Medulla oblongata (tissue), 1 donor: ENCODE measurements around the gene C19orf25.
"Not testable (repeated sequence)": the region's sequence is repeated elsewhere in the genome, so short reads cannot be mapped to it uniquely, and the experiment has no call there.

Experiments
- DNase-seq: peaks from one replicate; pipeline ENCODE4 v3.0.0-alpha.2; 2015; ENCODE audit errors: extremely low spot score

C19orf25 gene

GRCh38 chr19:1512671-1513498, 33.9 kb upstream of the C19orf25 start, which contains the start of gene ADAMTSL5:
TSS of gene ADAMTSL5 (minus strand) at chr19:1513019. CDS start at chr19:1510943, 2,076 bp downstream.
- no peak for DNase-seq

DNA sequence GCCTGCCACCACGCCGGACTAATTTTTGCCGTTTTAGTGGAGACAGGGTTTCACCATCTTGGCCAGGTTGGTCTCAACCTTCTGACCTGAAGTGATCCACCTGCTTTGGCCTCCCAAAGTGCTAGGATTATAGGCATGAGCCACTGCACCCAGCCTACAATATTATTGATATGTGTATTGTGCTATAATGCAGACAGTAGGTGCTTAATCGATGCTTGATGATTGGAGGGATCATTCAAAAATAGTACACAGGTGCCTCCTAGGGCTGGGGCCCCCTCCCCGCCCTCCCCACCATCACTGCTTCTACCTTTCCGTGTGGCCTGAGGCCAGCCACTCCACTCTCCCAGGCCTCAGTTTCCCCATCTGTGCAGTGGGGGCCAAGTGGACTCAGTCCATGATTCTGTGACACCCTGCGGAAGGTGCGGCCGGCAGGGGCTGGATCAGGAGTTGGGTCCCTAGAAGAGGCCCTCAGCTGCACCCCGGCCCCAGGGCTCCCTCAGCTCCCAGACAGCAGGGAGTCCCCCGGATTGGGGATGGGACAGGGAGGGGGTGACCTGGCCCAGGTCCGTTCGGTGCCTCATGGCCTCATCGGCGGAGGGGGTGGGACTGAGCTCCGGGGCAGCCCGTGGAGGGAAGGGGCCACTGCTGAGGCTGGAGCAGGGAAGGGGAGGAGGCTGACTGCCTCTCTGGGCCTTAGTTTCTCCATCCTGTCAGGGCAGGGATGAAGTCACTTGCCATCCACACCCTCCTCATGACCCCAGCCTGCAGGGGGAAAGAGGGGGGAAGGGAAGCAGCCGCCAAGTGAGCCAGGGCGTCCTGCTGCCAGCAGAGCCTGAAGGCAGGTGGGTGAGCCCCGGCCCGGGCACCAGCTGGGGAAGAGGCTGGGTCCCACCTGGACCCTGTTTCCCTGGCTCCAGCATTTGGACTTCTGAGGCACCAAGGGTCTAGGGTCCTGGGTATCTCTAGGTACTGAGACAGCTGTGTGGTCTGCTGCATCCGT, 32.6 kb upstream of the C19orf25 start:
- no peak for DNase-seq

GRCh38 chr19:1510807-1511206, 31.8 kb upstream of the C19orf25 start:
- no peak for DNase-seq

DNA sequence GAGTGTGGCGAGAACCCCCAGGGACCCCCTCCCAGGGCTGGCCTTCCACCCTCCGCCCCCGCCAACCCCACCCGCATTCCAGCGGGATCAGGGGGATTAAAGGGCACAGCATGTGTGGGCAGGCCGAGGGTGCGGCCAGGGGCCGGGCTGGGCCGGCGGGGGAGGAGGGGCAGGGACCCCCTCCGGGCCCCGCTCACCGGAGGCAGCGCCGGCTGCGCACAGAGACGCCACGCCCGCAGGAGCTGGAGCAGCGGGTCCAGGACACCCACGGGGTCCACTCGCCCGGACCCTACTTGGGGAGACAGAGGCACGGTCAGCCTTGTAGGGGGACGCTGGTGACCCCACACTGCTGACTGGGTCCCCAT, 31.4 kb upstream of the C19orf25 start:
- no peak for DNase-seq

DNA sequence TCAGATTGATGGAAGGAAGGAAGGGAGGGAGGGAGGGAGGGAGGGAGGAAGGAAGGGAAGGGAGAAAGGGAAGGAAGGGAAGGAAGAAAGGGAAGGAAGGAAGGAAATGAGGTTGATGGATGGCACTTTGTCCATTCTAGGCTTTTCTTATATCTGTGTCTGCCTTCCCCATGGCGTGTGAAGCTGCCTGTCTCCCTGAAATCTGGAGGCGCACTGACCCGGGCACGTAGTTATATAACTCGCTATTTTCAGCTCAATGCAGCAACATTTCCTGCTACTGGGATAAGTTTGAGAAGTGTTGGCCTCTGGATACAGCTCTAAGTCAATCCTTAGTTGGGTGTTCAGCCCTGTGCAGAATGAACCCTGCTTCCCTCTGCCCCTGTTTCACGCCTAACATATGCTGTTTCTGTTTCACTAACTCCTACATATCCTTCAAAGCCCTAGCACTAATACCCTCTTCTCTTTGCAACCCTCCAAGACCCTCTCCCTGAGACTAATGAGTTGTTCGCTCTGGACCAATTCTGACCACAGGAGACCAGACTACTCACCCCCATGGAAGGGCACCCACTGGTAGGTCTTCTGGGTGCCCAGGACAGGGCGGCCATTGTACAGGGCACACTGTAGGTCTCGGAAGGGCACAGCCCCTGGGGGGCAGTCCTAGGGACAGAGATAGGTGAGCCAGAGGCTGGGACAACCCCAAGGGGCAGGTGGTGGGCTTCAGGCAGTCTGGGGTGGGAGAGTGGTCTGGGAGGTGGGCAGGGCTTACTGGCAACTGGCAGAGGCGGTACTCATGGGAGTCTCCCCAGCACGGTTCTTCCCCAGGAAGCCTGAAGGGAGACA, 30.8 kb upstream of the C19orf25 start:
- no peak for DNase-seq

DNA sequence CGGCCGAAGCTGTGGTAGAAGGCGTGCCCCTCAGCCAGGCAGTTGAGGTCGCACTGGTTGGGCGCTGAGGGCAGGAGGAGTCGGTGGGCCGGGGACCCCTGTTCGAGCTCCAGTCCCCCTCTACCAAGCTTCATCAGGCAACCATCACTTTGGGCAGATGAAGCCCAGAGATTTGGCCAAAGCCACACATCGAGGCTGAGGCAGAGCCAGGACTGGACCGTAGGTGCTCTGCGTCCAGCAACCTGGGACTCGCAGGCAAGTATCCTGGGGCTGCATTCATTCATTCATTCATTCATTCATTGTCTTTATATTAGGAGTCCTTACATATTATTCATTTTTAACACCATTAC, 29.5 kb upstream of the C19orf25 start:
- no peak for DNase-seq

DNA sequence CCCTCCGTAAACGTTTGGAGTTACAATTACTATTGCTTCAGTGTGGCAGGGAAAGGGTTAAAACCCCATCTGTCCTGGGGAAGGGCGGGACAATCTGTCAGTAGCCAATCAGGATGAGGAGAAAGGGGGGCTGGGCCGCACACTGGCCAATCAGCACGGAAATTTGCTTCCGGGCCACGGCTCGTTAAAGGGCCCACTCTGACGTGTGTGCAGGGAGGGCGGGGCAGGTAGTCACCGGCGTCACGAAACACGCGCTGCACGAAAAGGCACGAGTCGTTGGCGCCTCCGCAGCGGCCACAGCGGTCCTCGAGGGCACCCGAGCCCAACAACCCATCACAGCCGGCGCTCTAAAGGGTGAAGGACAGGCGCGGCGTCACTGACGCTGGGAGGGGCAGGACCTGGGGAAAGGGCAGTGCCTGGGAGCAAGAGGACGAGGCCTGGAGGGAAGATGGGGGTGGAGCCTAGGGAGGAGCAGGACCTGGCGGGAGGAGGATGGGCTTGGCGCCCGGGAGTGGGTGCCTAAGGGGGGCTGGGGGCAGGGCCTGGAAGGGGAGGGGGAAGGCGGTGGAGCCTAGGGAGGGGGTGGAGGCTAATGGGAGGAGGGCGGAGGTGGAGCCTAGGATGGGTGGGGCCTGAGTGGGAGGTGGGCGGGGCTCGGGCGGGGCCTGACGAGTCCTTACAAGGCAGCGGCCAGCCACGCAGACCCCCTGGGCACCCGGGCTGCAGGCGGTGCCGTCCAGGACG, 28.9 kb upstream of the C19orf25 start:
- DNase-seq, result peak; percentile 96

GRCh38 chr19:1507192-1507660, 28.2 kb upstream of the C19orf25 start:
- no peak for DNase-seq

DNA sequence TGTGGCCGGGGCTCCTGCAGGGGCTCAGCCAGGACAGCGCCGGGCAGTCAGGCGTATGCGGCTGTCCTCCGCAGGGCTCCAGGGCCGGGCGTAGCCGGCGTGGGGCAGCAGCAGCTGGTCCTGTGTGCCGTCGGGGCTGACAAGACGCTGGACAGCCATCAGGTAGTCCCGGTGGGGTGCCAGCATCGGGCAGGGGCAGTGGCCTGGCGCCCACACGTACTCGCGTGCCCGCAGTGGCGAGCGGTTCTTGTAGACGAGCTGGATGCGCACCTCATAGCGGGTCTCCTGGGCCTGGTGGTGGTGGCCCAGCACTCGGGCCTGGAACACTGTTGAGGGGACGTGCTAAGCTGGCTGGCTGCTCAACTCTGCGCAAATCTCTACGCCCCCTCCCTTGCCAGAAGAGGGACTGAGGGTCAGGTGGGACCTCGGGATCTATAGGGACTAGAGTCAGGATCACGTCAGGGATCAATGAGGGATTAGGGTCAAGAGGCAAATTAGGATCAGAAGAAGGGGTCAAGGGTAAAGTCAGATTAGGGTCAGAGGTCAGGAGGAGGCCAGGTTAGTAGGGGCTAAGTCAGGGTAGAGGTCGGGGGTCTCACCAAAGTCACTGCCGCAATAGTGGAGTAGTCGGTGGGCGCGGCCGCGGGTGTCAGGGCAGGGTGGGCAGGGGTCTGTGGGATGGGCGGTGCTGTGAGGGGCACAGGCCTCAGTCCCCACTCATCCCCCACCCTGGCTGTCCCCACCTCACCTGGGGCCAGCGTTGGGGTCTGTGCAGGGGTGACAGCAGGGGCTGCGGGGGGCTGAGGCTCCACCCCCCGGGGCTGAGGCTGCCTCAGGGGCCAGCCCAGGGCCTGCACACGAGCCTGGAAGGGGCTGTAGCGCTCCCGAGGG, 27.2 kb upstream of the C19orf25 start:
- no peak for DNase-seq

DNA sequence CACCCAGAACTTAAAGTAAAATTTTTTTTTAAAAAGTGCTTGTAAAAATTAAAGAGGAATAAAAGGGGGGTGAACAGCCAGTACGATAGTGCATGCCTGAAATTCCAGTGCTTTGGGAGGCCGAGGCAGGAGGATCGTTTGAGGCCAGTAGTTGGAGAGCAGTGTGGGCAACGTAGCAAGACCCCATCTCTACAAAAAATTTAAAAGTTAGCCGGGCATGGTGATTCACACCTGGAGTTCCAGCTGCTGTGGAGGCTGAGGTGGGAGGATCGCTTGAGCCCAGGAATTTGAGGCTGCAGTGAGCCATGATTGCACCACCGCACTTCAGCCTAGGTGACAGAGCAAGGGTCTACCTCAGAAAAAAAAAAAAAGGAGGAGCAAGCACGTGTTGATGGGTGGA, 26.0 kb upstream of the C19orf25 start:
- DNase-seq, result no peak

- DNase-seq, result no peak
Measured at GRCh38 chr19:1503925-1504773, 25.1 kb upstream of the C19orf25 start.

DNA sequence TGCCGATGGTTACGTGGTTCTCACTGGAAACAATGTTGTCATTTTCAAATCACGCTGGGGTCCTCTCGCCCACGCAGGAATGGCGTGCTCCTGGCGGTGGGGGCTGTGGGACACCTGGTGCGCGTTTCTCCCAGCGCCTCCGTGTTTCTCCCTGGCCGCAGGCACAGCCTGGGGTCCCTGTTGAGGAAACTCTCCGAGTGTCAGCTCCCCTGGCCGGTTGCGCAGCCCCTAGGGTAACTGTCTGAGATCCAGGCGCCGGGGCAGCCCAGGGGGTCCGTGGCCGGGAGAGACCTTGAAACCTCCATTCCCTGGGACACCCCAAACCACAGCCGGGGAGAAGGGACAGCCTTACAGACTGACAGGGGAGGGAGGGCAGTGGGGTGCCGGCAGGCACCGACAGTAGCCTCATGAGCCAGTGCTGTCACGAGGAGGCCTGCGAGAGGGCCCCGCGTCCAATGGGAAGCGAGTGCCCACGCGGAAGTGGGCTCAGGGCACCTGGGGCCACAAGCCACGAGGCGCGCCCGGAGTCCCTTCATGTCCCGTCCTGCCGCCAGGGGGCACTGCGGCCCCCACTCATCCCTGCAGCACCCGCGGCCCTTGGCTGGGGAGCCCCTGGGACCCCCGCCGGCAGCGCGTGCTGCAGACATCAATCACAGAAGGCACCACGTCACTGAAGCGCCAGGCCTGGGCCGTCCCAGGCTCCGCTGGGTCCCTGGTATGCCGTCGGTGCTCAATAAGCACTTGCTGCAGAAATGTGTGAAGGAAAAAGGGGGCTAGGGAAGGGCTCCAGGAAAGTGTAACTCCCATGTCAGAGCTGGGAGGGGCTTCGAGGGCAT, 24.3 kb upstream of the C19orf25 start:
- peak; percentile 51 for DNase-seq

- no peak for DNase-seq
Measured at GRCh38 chr19:1502433-1503088, 23.5 kb upstream of the C19orf25 start.

DNA sequence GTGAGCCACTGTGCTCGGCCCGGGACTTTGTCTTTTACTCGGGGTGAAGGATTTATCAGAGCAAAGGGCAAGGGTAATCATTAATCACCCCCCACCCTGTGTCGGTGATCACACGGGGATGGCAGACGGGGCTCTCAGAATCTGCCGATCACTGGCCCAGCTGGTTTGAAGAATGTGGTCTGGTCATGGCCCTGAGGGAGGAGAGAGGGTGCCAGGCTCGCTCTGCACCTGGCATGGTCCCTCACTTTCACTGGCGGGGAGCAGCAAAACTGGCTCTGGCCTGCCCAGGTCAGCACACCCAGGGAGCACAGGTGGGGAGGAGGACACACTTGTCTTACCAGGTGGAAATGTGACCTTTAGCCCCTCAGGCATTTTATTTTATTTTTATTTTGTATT, 22.2 kb upstream of the C19orf25 start:
- no peak for DNase-seq

DNA sequence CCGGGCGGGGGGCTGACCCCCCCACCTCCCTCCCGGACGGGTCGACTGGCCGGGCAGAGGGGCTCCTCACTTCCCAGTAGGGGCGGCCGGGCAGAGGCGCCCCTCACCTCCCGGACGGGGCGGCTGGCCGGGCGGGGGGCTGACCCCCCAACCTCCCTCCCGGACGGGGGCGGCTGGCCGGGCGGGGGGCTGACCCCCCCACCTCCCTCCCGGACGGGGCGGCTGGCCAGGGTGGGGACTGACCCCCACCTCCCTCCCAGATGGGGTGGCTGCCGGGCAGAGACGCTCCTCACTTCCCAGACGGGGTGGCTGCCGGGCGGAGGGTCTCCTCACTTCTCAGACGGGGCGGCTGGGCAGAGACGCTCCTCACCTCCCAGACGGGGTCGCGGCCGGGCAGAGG, 20.2 kb upstream of the C19orf25 start:
- DNase-seq, result not testable (repeated sequence)

DNA sequence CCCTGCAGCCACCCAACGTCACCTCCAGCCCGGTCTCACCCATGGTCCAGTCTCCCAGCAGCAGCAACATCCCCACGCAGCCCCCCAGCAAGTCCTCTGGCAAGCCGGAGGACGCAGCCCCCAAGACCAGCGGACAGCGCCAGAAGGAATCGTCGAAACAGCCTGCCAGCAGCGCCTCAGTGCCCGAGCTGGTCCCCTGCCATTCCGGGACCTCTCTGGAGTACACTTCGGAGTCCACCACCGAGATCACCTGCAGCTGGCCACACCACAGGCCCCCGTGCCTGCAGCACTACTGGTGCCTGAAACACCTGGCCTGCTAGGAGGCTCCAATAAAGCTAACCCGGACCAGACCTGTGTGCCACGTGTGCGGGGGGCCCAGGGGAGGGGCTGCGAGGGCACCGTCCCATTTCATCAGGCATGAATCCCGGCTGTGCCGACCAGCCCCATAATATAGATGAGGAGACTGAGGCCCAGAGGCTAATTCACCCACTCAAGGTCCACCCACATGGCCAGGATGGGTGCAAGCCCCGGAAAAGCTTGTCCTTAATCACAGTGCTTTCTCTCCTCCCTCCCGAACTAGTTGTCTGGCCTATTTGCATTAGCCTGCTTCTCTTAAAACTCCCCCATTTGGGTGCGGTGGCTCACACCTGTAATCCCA, 18.7 kb upstream of the C19orf25 start:
- DNase-seq, result no peak
